Measurements from ENCODE around the gene MAEA.
"Not testable (repeated sequence)": the region's sequence is repeated elsewhere in the genome, so short reads cannot be mapped to it uniquely, and the experiment has no call there.

MAEA gene

GRCh38 chr4:1369479-1370079 lies 79.9 kb downstream of the MAEA start:
- no peak for DNase-seq

- DNase-seq: no peak
Observed at GRCh38 chr4:1370321-1371124, 80.8 kb downstream of the MAEA start.

DNA sequence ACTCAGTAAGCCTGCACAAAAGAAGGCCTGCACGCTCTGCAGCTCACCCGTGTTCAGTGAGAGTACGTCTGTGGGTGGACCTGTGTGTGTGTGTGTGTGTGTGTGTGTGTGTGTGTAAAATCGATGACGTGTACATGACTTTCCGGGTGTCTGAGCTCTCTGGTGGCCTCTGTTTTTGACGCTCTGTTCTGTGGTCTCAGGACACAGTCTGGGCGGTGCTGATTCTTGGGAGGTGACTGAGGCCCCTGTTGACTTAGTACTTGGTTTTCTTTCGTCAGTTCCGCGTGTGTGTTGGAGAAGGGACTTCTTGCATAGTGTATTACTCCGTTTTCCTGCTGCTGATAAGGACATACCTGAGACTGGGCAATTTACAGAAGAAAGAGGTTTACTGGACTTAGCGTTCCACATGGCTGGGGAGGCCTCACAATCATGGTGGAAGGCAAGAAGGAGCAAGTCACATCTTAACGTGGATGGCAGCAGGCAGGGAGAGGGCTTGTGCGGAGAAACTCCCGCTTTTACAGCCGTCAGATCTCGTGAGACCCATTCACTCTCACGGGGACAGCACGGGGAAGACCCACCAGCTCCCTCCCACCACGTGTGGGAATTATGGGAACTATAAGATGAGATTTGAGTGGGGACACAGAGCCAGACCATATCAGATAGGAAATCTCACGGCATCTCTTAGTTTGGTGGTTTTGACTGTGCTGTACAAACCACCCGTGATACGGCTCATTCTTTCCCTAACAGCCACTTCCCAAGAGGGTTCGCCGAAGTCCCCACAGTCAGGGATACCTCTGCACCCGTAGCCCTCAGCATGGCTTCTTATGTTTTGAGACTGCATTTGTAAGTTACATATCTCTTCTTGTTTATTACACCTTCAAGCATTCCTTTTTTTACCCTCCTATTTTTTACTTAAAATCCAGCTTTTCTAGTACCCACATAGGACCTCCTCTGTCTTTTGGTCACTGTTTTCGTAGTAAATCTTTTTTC lies 81.8 kb downstream of the MAEA start:
- no peak for DNase-seq

DNA sequence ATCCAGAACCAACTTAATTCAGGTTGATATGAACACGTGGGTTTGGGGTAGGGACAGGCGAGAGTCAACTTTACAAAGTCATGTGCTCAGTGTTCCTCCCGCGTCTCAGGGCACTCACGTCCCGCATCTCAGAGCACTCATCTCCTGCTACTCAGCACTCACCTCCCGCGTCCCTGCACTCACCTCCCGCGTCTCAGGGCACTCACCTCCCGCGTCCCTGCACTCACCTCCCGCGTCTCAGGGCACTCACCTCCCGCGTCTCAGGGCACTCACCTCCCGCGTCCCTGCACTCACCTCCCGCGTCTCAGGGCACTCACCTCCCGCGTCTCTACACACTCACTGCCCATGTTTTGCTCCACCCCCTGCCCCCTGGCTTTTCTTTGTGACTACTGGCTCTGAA lies 82.9 kb downstream of the MAEA start:
- DNase-seq: not testable (repeated sequence)

DNA sequence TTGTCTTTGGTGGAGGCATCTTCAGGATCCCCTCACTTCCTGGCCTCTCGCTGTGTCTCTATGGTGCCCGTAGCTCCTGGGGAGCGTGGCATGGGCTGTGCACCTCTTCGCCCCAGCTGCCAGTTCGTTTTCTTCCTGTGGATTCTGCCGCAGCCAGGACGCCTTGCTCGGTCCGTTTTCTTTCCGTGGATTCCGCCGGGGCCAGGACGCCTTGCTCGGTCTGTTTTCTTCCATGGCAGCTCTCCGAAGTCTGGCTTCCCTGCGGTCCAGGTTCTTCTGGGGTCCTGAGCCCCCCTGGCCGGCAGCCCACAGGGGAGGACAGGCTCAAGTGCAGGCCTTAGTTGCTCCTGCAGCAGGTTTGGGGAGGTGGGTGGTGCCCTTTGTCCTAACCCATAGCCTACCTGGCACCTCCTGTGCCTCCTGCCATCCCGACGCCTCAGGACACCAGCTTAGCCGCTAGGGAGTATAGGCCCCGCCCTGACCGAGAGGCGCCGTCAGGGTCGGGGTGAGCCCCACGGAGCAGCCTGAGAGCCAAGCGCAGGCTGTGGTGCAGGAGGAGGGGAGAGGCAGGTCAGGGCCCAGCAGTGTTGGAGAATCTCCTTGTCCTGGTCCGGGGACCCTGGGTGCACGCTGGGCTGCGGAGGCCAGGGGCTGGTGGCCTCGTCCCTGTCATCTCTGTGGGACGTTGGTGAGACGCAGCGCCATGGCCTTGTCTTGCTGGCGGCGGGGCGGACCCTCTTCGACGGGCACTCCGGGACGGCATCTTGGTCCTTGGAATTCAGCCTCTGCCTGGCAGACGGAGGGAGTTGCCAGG lies 84.4 kb downstream of the MAEA start:
- no peak for DNase-seq

- no peak for DNase-seq
Observed at GRCh38 chr4:1374706-1375045, 85.0 kb downstream of the MAEA start.

- no peak for DNase-seq
Observed at GRCh38 chr4:1375051-1375721, 85.5 kb downstream of the MAEA start.

DNA sequence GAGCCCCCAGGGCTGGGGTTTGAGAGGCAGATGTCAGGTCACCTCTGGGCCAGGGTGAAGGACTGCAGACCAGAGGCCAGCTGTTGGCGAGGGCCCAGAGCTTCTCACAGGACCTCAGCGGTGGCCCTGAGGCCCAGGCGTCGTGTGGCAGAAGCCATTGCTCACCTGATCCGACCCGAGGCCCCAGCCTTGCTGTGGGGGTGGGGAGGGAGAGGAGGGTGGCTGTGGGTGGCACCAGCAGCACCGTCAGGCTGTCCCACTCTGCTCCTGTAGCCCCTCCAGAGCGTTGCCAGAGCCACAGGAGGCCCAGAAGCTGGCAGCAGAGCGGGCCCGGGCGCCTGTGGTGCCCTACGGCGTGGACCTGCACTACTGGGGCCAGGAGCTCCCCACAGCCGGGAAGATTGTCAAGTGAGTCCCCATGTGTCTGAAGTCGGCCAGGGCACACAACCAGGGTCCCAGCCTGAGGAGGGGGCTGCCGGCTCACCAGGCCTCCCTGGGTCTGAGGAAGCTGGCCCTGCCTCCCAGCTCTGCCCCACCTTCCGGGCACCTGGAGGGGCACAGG lies 86.2 kb downstream of the MAEA start:
- no peak for DNase-seq

GRCh38 chr4:1376391-1376840 lies 86.7 kb downstream of the MAEA start:
- DNase-seq: no peak

DNA sequence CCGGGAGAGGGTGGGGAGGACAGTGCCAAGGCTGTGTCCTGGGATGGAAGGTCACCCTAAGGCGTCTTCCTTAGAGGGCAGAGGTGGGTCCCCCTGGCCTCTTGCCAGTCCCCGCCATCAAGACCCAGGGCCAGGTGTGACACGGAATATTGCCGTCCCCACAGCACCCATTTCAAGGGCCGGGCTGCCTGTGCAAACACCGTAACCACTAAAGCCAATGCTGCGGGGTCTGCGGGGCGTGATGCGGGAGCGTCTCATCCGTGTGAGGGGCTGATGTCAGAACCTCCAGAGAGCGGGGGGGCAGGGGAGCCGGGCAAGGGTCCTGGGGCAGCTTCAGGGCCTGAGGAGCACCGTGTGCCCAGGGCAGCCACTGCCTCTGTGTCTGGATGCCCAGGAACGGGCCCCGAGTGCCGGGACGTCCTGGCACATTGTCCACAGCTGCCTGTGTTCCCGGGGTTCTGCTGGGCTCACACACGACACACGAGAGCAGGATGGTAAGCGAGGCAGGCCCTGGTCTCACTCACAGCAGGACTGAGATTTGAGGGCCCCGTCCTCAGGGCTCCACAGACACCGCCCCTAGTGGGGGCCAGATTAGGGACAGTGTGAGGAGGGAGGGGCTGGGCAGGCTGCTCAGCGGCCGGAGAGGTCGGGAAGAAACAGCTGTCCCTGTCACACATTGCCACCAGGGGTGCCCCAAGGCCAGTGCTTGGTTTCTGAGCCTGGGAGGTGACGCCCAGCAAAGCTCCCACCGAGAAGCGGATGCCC lies 87.3 kb downstream of the MAEA start:
- no peak for DNase-seq

DNA sequence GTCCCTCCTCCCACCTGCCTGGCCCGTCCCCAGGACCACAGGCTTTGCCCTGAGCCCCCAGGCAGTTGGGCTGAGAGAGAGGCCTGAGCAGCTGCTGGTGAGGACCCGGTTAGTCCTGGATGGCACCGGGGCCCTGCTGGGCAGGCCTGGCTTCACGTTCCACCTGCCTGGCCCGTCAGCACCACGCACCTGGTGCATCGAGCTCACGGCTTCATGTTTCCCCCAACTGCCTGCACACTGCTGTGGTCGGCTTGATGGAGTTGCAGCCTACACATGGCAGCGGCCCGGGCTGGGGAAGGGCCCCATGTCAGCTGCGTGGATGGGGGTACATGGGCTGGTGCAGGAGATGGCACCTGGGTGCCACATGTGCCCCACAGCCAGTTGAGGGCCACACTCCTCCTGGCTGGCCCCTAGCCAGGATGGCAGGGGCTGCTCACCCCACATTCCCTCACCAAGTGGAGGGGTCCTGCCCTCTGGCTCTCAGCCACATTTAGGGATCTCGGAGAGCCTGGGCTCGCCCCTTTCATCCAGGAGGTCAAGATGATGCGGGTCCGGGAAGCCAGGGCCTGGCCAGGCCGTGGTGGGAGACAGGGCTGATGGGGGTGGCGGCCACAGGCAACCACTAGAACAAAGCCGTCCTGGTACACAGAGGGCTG lies 88.0 kb downstream of the MAEA start:
- DNase-seq: no peak

GRCh38 chr4:1378559-1379231 lies 89.0 kb downstream of the MAEA start:
- no peak for DNase-seq

GRCh38 chr4:1379351-1379781 lies 89.7 kb downstream of the MAEA start:
- no peak for DNase-seq

GRCh38 chr4:1379801-1380331 lies 90.2 kb downstream of the MAEA start:
- DNase-seq: no peak

- DNase-seq: no peak
Observed at GRCh38 chr4:1380368-1381151, 90.9 kb downstream of the MAEA start.

DNA sequence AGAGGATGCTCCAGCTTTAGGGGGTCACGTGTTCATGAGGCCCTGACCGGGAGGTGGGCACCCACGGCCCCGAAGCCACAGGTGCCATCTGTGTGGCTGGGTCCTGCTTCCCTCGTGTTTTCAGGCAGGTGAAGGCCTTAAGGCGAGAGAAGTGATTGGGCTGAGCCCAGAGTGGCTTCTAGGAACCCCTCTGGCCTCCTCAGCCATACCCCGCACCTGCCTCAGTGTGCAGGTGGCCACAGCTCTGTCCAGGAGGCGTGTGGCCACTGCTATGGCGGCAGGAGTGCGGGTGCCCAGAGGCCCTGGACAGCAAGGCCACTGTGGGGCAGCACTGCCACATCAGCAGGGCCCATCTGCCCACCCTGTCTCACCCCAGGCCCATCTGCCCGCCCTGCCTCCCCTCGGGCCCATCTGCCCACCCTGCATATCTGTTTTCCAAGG lies 91.5 kb downstream of the MAEA start:
- no peak for DNase-seq

- DNase-seq: no peak
Observed at GRCh38 chr4:1381944-1382541, 92.4 kb downstream of the MAEA start.
